Spleen (tissue), 11 donors: ENCODE data around the gene TSBP1. TPM values are rescaled to one million over a fixed set of nuclear protein-coding genes. Genes with fewer than 3 reads are reported as not detected.

Experiments
- DNase-seq: peaks from one replicate; pipeline ENCODE4 v3.0.0-alpha.2; 2020
- H3K27ac ChIP-seq, 8 donors: fragments of 200-600 bp; sonication (generic) in 7 of 8; 1 replicate in 4 of 8; 2 replicates in 4 of 8; pipeline versions ENCODE4 v1.5.0 to v1.8.0; 2016 to 2021; ENCODE audit warnings: inconsistent platforms in 4 of 8, mild to moderate bottlenecking in 4 of 8, moderate library complexity in 1 of 8
- H3K27me3 ChIP-seq, 7 donors: fragments of 200-600 bp; sonication (generic) in 6 of 7; replicated peaks in 1 of 7; 1 replicate in 4 of 7; 2 replicates in 3 of 7; pipeline versions ENCODE4 v1.5.0 to v1.8.0; 2016 to 2021; ENCODE audit warnings: inconsistent platforms in 3 of 7, mild to moderate bottlenecking in 1 of 7
- H3K36me3 ChIP-seq, 6 donors: fragments of 200-600 bp; sonication (generic) in 5 of 6; 1 replicate in 4 of 6; 2 replicates in 2 of 6; pipeline versions ENCODE4 v1.5.0 to v1.8.0; 2016 to 2021; ENCODE audit warnings: inconsistent platforms in 2 of 6
- H3K4me1 ChIP-seq, 6 donors: fragments of 200-600 bp; sonication (generic) in 5 of 6; 1 replicate in 3 of 6; 2 replicates in 3 of 6; pipeline versions ENCODE4 v1.5.0 to v1.8.0; 2016 to 2021; ENCODE audit warnings: inconsistent platforms in 3 of 6
- H3K4me3 ChIP-seq, 8 donors: fragments of 200-600 bp; sonication (generic) in 7 of 8; 1 replicate in 4 of 8; 2 replicates in 4 of 8; pipeline versions ENCODE4 v1.5.0 to v1.8.0; 2016 to 2021; ENCODE audit warnings: inconsistent platforms in 4 of 8, mild to moderate bottlenecking in 4 of 8, moderate library complexity in 2 of 8
- H3K9me3 ChIP-seq, 8 donors: fragments of 200-600 bp; sonication (generic) in 7 of 8; 1 replicate in 4 of 8; 2 replicates in 4 of 8; pipeline versions ENCODE4 v1.5.0 to v1.8.0; 2016 to 2021; ENCODE audit warnings: inconsistent platforms in 4 of 8
- POLR2A ChIP-seq, 3 donors: fragments of 450-650 bp; IDR thresholded peaks; one replicate each; pipeline ENCODE4 v1.5.1; 2017; ENCODE audit warnings: antibody characterized with exemption in 3 of 3, mild to moderate bottlenecking in 1 of 3
- POLR2AphosphoS5 ChIP-seq, 3 donors: sonication (generic); formaldehyde crosslinking; IDR thresholded peaks; one replicate each; pipeline ENCODE4 v1.5.1; 2017; ENCODE audit warnings: antibody characterized with exemption in 3 of 3
- WGBS, 5 donors: extraction: QIAGEN DNeasy Blood & Tissue Kit in 3 of 5; methylation state at CpG; one replicate each; pipeline versions ENCODE4 v1.1.5 to v1.1.7; 2013 to 2018; 5-methylcytosine and 5-hydroxymethylcytosine counted together
- intact Hi-C: fragments of 100-400 bp; cut with DNase I; formaldehyde crosslinking; loops from one replicate; pipeline ENCODE4 v1.15.0; 2023; ENCODE audit warnings: low total_unique reads
- polyA plus RNA-seq, 3 donors: library from polyadenylated mRNA; stranded (reverse); fragments of 200-250 nt; gene quantifications; one replicate each; pipeline ENCODE4 v1.2.1, GENCODE V29; 2013
- total RNA-seq, 7 donors: library from RNA; depleted of rRNA in 3 of 7; stranded (reverse); fragments of >200 nt in 3 of 7; fragmentation: NEBNext Ultra II Directional in 4 of 7; extraction: Animal tissue kit (Norgen Biotek cat#: 25700) in 4 of 7; gene quantifications; one replicate each; pipeline versions ENCODE4 v1.1.0 to v1.2.1, GENCODE V29; 2016 to 2021
- TF ChIP-seq, protein P1 (sequence below), 11 experiments: fragments of 200-600 bp in 7 of 11; fragments of 450-650 bp in 4 of 11; sonication (generic) in 4 of 11; IDR thresholded peaks in 8 of 11; conservative IDR thresholded peaks in 3 of 11; 1 replicate in 7 of 11; 2 replicates in 4 of 11; pipeline versions ENCODE4 v1.4.0 to v1.8.0; 2016 to 2021; ENCODE audit warnings: antibody characterized with exemption in 11 of 11, inconsistent platforms in 4 of 11, mild to moderate bottlenecking in 1 of 11
- donor health status: healthy with polysubstance abuse.
- donor health status: DM: no; HTN: no; CAD: no; lungs with moderate emphysema.
- donor health status: DM: no; HTN: no; CAD: no.
- donor health status: Bipolar disorder and iron deficiency.
- donor health status: healthy.
- donor health status: DM: no; HTN: no; CAD: no.
- donor health status: DM: yes; HTN: yes; CAD: no.

The TSBP1 gene
- total and polyA plus RNA-seq, 10 donors = not detected

DNA sequence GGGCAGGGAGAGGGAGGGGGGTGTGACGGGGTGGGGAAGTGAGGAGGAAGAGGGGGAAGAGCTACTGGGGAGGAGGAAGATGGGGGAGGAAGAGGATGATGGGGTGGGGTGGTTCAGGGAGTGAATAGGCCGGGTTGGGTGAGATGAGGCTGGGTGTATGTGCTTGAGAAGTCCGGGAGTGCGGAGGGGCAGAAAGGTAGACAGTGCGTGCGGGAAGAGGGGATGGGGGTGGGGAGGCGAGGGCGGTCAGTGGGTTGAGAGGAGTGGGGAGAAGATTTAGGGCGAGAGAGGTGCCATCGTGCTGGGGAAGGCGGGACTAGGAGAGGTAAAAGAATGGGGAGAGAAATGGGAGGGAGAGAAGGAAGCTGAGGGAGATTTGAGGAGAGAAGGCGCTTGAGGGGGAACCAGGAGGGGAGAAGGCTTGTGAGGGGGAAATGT lies 116.9 kb downstream of the TSBP1 start:
- no peak for TF ChIP-seq POLR2AphosphoS5 (IDR thresholded peaks at IDR 0.05)
- H3K27me3 ChIP-seq = no peaks in the 10 kb centered on the region
- DNase-seq = no peak
- peak overlapping the region in 6 of 8 donors; percentile 15 to 64 (median 27) for H3K4me3 ChIP-seq
- peak overlapping the region; percentile 69 to 87 (median 81) for H3K27ac ChIP-seq
- intact Hi-C loops = no loop called here
- H3K9me3 ChIP-seq = peaks cover 0 to 3% (median 0%) of the 10 kb centered on the region in 8 donors
- no peaks in the 10 kb centered on the region for H3K36me3 ChIP-seq
- WGBS, 5 donors = 34 to 50% (median 36%) methylated on average over 12 of the region's 12 CpGs
- H3K4me1 ChIP-seq = peaks cover 6 to 36% (median 19%) of the 10 kb centered on the region in 6 donors

DNA sequence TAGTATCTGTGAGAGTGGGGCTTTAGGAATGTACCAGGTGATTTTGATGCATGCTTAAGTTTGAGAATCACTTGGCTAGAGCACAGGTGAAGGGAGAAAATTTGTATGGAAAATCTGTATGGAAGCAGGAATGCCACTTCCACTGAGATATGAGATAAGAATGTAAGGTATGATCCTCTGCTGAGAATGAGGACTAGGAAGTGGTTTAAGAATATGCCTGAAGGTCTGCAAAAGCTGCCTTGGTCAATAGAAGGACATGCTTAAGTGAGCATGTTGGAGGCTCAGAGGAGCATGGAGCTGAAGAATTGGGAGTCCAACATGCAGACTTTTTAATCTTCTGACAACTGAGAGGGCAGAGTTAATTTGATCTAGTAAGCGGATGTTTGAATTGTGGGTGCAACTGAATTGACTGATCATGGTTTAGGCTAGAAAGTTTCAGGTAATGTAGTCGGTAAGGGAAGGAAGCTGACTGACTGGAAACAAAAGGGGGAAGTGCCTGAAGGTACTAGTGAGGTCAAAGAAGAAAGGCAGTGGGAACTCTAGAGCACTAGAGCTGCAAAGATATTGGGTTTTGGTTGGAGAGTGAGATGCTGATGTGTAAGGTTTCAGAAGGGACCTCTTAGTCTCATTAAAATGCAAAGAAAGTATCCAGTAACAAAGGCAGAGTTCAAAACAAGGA lies 119.2 kb downstream of the TSBP1 start:
- Histone ChIP-seq H3K4me3 (no peak overlapping the region), H3K36me3 (no peaks in the 10 kb centered on the region), H3K4me1 (peaks cover 6 to 36% (median 19%) of the 10 kb centered on the region in 6 donors), H3K9me3 (peaks cover 0 to 16% (median 8%) of the 10 kb centered on the region in 8 donors), H3K27me3 (no peaks in the 10 kb centered on the region), H3K27ac (peak overlapping the region in 2 of 8 donors; percentile 23 to 37)
- no peak for DNase-seq
- 9 to 41% (median 33%) methylated on average over 1 to 2 of the region's 2 CpGs for WGBS, 5 donors
- intact Hi-C loops = no loop called here
- TF ChIP-seq, protein P1, sequence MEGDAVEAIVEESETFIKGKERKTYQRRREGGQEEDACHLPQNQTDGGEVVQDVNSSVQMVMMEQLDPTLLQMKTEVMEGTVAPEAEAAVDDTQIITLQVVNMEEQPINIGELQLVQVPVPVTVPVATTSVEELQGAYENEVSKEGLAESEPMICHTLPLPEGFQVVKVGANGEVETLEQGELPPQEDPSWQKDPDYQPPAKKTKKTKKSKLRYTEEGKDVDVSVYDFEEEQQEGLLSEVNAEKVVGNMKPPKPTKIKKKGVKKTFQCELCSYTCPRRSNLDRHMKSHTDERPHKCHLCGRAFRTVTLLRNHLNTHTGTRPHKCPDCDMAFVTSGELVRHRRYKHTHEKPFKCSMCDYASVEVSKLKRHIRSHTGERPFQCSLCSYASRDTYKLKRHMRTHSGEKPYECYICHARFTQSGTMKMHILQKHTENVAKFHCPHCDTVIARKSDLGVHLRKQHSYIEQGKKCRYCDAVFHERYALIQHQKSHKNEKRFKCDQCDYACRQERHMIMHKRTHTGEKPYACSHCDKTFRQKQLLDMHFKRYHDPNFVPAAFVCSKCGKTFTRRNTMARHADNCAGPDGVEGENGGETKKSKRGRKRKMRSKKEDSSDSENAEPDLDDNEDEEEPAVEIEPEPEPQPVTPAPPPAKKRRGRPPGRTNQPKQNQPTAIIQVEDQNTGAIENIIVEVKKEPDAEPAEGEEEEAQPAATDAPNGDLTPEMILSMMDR (IDR thresholded peaks at IDR 0.05 in 8 of 11, conservative IDR thresholded peaks at IDR 0.05 in 3 of 11) = no peak
- no peak for TF ChIP-seq POLR2AphosphoS5 (IDR thresholded peaks at IDR 0.05)
- TF ChIP-seq POLR2A (IDR thresholded peaks at IDR 0.05) = no peak

DNA sequence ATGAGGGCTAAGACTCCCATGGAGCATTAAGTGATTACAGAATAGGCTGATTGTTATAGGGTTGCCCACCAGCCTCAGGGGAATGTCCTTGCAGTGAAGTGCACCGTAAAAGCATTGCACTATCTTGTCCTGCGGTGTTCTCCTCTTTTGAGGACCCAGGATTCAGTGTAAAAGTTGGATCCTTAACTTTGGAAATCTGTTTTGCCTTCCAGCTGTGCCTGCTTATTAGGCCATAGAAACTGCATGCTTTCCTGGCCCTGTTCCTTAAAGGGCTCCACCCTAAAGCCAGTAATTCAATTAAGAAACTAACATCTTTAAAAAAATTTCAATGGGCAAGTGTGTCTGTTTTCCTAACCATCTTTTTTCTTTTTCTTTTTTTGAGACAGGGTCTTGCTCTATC lies 122.4 kb downstream of the TSBP1 start:
- Histone ChIP-seq H3K9me3 (peaks cover 0 to 12% (median 8%) of the 10 kb centered on the region in 8 donors), H3K4me1 (peaks cover 5 to 28% (median 16%) of the 10 kb centered on the region in 6 donors), H3K27ac (no peak overlapping the region), H3K4me3 (no peak overlapping the region), H3K36me3 (no peaks in the 10 kb centered on the region), H3K27me3 (no peaks in the 10 kb centered on the region)
- TF ChIP-seq POLR2AphosphoS5 (IDR thresholded peaks at IDR 0.05) (no peak), POLR2A (IDR thresholded peaks at IDR 0.05) (no peak)
- TF ChIP-seq, protein P1 (IDR thresholded peaks at IDR 0.05 in 8 of 11, conservative IDR thresholded peaks at IDR 0.05 in 3 of 11) = no peak
- no peak for DNase-seq
- WGBS, 5 donors = 73 to 96% (median 95%) methylated on average over 2 of the region's 2 CpGs
- intact Hi-C loops = loop anchor here (10.0 kb wide), 1 partner anchor 166 kb away; no protein-coding TSS in a partner anchor

DNA sequence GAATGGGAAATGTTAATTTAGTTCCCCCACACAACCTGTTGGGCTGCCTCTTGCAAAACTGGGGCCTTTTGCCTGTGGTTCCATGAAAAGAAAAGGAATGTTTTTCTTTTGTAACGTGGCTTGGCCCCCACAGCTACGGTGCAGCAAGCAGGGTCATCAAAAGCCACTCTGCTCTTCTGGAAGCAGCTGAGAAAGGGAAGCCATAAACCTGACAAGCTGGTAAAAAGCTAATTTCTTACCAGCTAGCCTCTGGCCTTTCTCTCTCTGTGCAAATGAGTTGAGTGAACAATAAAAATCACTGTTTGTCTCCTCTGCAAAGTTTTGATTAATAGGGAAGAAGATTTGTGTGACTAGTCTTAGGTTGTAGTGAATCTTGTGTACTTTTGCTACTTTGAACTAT lies 124.3 kb downstream of the TSBP1 start:
- Histone ChIP-seq H3K4me3 (no peak overlapping the region), H3K27ac (no peak overlapping the region), H3K9me3 (peaks cover 0 to 12% (median 8%) of the 10 kb centered on the region in 8 donors), H3K36me3 (no peaks in the 10 kb centered on the region), H3K27me3 (no peaks in the 10 kb centered on the region), H3K4me1 (peaks cover 0 to 25% (median 16%) of the 10 kb centered on the region in 6 donors)
- TF ChIP-seq, protein P1 (IDR thresholded peaks at IDR 0.05 in 8 of 11, conservative IDR thresholded peaks at IDR 0.05 in 3 of 11) = no peak
- no peak for TF ChIP-seq POLR2A (IDR thresholded peaks at IDR 0.05)
- no peak for DNase-seq
- intact Hi-C loops = loop anchor here (10.0 kb wide), 1 partner anchor 167 kb away; no protein-coding TSS in a partner anchor
- 0 to 85% (median 50%) methylated on average over 2 of the region's 2 CpGs for WGBS, 5 donors
